ENCODE data around the gene APRT.

APRT gene

DNA sequence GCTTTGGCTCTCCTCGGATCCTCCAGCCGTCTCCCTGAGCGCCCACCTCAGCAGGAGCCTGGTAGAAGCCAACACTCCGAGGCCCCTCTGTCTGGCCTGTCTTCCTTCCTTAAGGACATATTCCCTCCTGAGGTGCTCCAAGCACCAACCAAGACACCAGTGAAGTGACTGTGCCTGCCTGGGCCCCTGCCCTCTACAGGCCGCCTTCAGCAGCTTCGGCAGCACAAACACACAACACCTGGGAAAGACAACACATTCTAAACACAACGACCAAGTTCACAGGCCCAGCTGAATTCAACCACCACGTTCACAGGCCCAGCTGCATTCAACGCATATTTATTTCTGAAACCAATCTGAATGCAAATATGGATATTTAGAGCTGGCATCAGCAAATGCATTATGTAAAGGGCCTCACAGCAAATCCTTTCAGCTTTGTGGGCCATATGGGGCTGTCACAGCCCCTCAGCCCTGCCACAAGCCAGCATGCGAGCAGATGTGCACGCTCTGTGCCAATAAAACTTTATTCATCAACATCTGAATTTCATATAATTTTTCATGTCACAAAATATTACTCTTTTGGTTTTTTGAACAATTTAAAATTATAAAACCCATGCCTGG is 32.8 kb upstream of the APRT start:
- no peak overlapping the region for H3K4me3 ChIP-seq (ENCODE audit: low read depth in 1 of 2, low read length in 2 of 2)
- no peaks in the 10 kb centered on the region for H3K4me1 ChIP-seq (ENCODE audit: insufficient read depth, low read length)
- DNase-seq (no peak), ATAC-seq (ENCODE audit: insufficient read depth, low read depth) (no peak)
- no peaks in the 10 kb centered on the region for H3K9me3 ChIP-seq (ENCODE audit: insufficient read depth, low read length, severe bottlenecking)
- peaks cover 11% of the 10 kb centered on the region; the same call in 1 of the 2 replicates for H4K20me1 ChIP-seq (ENCODE audit: insufficient read depth, low read length)
- no peak overlapping the region for H3K9ac ChIP-seq (ENCODE audit: low read depth, low read length)
- H3K4me2 ChIP-seq (ENCODE audit: insufficient read depth, low read length): no peak overlapping the region
- no peak overlapping the region for H2AFZ ChIP-seq (ENCODE audit: low read depth, low read length)
- H3K79me2 ChIP-seq (ENCODE audit: insufficient read depth, low read length): no peaks in the 10 kb centered on the region
- H3K27ac ChIP-seq (ENCODE audit: low read length): no peak overlapping the region
- H3K36me3 ChIP-seq (ENCODE audit: insufficient read depth, low read length): peaks cover 13% of the 10 kb centered on the region
- peak; percentile 27 for TF ChIP-seq CTCF (IDR thresholded peaks at IDR 0.05; ENCODE audit: borderline replicate concordance, extremely low read depth, low read length, poor library complexity, severe bottlenecking)
- TF ChIP-seq EZH2 (IDR thresholded peaks at IDR 0.05; ENCODE audit: borderline replicate concordance, low read depth, low read length, severe bottlenecking): no peak
- no peaks in the 10 kb centered on the region for H3K27me3 ChIP-seq (ENCODE audit: insufficient read depth, low read length, poor library complexity)

- Histone ChIP-seq H3K27ac (ENCODE audit: low read length) (no peak overlapping the region), H3K27me3 (ENCODE audit: insufficient read depth, low read length, poor library complexity) (no peaks in the 10 kb centered on the region), H3K79me2 (ENCODE audit: insufficient read depth, low read length) (no peaks in the 10 kb centered on the region), H3K36me3 (ENCODE audit: insufficient read depth, low read length) (peaks cover 21% of the 10 kb centered on the region), H2AFZ (ENCODE audit: low read depth, low read length) (no peak overlapping the region), H3K9me3 (ENCODE audit: insufficient read depth, low read length, severe bottlenecking) (no peaks in the 10 kb centered on the region), H4K20me1 (ENCODE audit: insufficient read depth, low read length) (peaks cover 10% of the 10 kb centered on the region; the same call in 1 of the 2 replicates), H3K9ac (ENCODE audit: low read depth, low read length) (no peak overlapping the region), H3K4me3 (ENCODE audit: low read depth in 1 of 2, low read length in 2 of 2) (no peak overlapping the region), H3K4me1 (ENCODE audit: insufficient read depth, low read length) (no peaks in the 10 kb centered on the region), H3K4me2 (ENCODE audit: insufficient read depth, low read length) (no peak overlapping the region)
- TF ChIP-seq CTCF (IDR thresholded peaks at IDR 0.05; ENCODE audit: borderline replicate concordance, extremely low read depth, low read length, poor library complexity, severe bottlenecking) (no peak), EZH2 (IDR thresholded peaks at IDR 0.05; ENCODE audit: borderline replicate concordance, low read depth, low read length, severe bottlenecking) (no peak)
- ATAC-seq (ENCODE audit: insufficient read depth, low read depth) (no peak), DNase-seq (no peak)
These were observed 31.5 kb upstream of the APRT start for GRCh38 chr16:88843256-88843655.

DNA sequence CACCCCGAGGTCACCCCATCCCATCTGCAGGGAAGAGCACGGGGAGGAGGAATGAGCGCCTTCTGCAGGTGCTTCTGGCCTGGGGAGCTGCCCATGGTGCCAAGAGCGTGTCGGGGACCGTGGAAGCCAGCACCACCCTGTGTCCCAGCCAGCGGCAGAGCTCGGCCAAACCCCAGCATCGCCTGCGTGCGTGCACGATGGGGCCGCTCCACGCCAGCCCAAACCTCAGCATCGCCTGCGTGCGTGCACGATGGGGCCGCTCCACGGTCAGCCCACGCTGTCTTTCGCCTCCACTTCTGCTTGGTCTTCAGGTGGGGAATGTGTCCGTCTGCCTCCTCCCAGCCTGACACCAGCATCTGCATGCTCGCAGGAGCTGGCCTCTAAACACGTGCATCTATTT is 31.1 kb upstream of the APRT start:
- Histone ChIP-seq H2AFZ (ENCODE audit: low read depth, low read length) (no peak overlapping the region), H3K27me3 (ENCODE audit: insufficient read depth, low read length, poor library complexity) (no peaks in the 10 kb centered on the region), H3K4me1 (ENCODE audit: insufficient read depth, low read length) (no peaks in the 10 kb centered on the region), H3K4me3 (ENCODE audit: low read depth in 1 of 2, low read length in 2 of 2) (no peak overlapping the region), H3K9me3 (ENCODE audit: insufficient read depth, low read length, severe bottlenecking) (no peaks in the 10 kb centered on the region), H3K36me3 (ENCODE audit: insufficient read depth, low read length) (peaks cover 21% of the 10 kb centered on the region), H3K9ac (ENCODE audit: low read depth, low read length) (no peak overlapping the region), H3K79me2 (ENCODE audit: insufficient read depth, low read length) (no peaks in the 10 kb centered on the region), H4K20me1 (ENCODE audit: insufficient read depth, low read length) (peaks cover 10% of the 10 kb centered on the region; the same call in 1 of the 2 replicates), H3K4me2 (ENCODE audit: insufficient read depth, low read length) (no peak overlapping the region), H3K27ac (ENCODE audit: low read length) (no peak overlapping the region)
- ATAC-seq (ENCODE audit: insufficient read depth, low read depth): no peak
- no peak for DNase-seq
- no peak for TF ChIP-seq CTCF (IDR thresholded peaks at IDR 0.05; ENCODE audit: borderline replicate concordance, extremely low read depth, low read length, poor library complexity, severe bottlenecking)
- TF ChIP-seq EZH2 (IDR thresholded peaks at IDR 0.05; ENCODE audit: borderline replicate concordance, low read depth, low read length, severe bottlenecking): no peak
